HEK293T (cell line): ENCODE data around the gene FGD5.

Source experiments
- ARNT ChIP-seq: fragments of 450-650 bp; IDR thresholded peaks from 2 replicates; pipeline ENCODE4 v1.6.1; 2017; ENCODE audit warnings: mild to moderate bottlenecking
- BHLHE40 ChIP-seq: fragments of 450-650 bp; IDR thresholded peaks from 2 replicates; pipeline ENCODE4 v1.6.1; 2016; ENCODE audit warnings: mild to moderate bottlenecking, moderate library complexity, borderline replicate concordance
- ELF4 ChIP-seq: fragments of 450-650 bp; IDR thresholded peaks from 2 replicates; pipeline ENCODE4 v1.6.1; 2017; ENCODE audit warnings: antibody characterized with exemption
- FOXA1 ChIP-seq: fragments of 450-650 bp; IDR thresholded peaks from 2 replicates; pipeline ENCODE4 v1.6.1; 2016; ENCODE audit warnings: mild to moderate bottlenecking
- FOXM1 ChIP-seq: fragments of 450-650 bp; IDR thresholded peaks from 2 replicates; pipeline ENCODE4 v1.6.1; 2017; ENCODE audit warnings: mild to moderate bottlenecking, borderline replicate concordance
- HDGF ChIP-seq: fragments of 450-650 bp; IDR thresholded peaks from 2 replicates; pipeline ENCODE4 v1.6.1; 2017; ENCODE audit warnings: antibody characterized with exemption, borderline replicate concordance
- TF ChIP-seq, protein P1 (sequence below): fragments of 450-650 bp; IDR thresholded peaks from 2 replicates; pipeline ENCODE4 v1.6.1; 2016

DNA sequence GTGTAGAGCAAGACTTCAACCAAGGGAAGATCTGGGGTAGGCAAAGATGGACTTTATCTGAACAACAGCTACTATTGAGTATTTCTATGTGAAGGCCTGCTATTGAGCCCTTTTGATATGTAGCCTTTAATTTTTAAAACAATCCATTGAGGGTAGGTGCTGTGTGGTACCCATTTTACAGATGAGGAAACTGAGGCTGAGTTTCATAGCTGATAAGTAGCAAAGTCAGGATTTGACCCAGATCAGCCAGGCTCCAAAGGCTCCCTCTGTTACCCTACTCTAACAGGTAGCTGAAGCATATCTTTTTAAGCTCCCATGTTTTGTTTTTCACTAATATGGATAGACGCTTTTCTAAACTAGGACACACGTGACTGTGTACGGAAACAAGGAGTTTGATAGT, 2.4 kb upstream of the FGD5 start:
- TF ChIP-seq FOXA1 (no peak), ELF4 (no peak), FOXM1 (no peak), HDGF (no peak), BHLHE40 (no peak), ARNT (no peak)
- TF ChIP-seq, protein P1, sequence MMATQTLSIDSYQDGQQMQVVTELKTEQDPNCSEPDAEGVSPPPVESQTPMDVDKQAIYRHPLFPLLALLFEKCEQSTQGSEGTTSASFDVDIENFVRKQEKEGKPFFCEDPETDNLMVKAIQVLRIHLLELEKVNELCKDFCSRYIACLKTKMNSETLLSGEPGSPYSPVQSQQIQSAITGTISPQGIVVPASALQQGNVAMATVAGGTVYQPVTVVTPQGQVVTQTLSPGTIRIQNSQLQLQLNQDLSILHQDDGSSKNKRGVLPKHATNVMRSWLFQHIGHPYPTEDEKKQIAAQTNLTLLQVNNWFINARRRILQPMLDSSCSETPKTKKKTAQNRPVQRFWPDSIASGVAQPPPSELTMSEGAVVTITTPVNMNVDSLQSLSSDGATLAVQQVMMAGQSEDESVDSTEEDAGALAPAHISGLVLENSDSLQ: no peak
